Activated T-cell treated with anti-CD3 and anti-CD28 coated beads, Interleukin-2, amount 50 U/mL, for 24 hours (primary cell): ENCODE data around the gene SMARCC1.

ENCODE experiments used
- DNase-seq: peaks from one replicate; pipeline ENCODE4 v3.0.0-alpha.2; 2020
- H3K27ac Mint-ChIP-seq: 2 replicates; pipeline ENCODE4 v1.8.0; 2020; ENCODE audit warnings: mild to moderate bottlenecking, mixed read lengths
- H3K27me3 Mint-ChIP-seq: 2 replicates; pipeline ENCODE4 v1.8.0; 2020; ENCODE audit warnings: mixed read lengths
- H3K36me3 Mint-ChIP-seq: 2 replicates; pipeline ENCODE4 v1.8.0; 2020; ENCODE audit warnings: low read depth, mixed read lengths
- H3K4me1 Mint-ChIP-seq: 2 replicates; pipeline ENCODE4 v1.8.0; 2020; ENCODE audit warnings: low read depth, mixed read lengths
- H3K4me3 Mint-ChIP-seq: 2 replicates; pipeline ENCODE4 v1.8.0; 2020; ENCODE audit warnings: mild to moderate bottlenecking, moderate library complexity, mixed read lengths
- H3K9me3 Mint-ChIP-seq: 2 replicates; pipeline ENCODE4 v1.8.0; 2020; ENCODE audit warnings: mixed read lengths

SMARCC1 gene

GRCh38 chr3:47647550-47647949, 134.1 kb downstream of the SMARCC1 start:
- Mint-ChIP-seq H3K36me3 (peaks cover 82% of the 10 kb centered on the region), H3K4me3 (no peak overlapping the region), H3K4me1 (peaks cover 6% of the 10 kb centered on the region), H3K27ac (no peak overlapping the region), H3K27me3 (no peaks in the 10 kb centered on the region), H3K9me3 (no peaks in the 10 kb centered on the region)
- no peak for DNase-seq

DNA sequence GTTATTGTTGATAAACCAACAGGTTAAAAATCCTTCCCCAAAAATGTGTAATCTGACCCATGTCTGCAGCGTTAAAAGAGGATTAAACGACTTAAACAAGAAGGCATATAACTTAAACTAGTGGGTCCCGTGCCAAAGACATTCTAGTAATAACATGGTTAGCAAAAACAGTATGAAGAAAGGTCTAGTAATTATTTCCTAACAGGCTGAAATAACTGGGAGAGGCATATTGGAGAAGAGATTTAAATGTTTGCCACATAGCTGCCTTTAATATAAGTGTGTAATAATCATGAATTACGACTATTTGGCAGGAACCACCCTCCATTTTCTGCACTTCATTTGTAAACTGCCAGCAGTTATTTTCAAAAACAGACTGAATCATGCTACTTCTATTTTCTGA, 135.3 kb downstream of the SMARCC1 start:
- H3K36me3 Mint-ChIP-seq: peaks cover 80% of the 10 kb centered on the region
- no peak for DNase-seq
- H3K27ac Mint-ChIP-seq: no peak overlapping the region
- H3K27me3 Mint-ChIP-seq: no peaks in the 10 kb centered on the region
- no peaks in the 10 kb centered on the region for H3K9me3 Mint-ChIP-seq
- H3K4me1 Mint-ChIP-seq: peaks cover 6% of the 10 kb centered on the region
- no peak overlapping the region for H3K4me3 Mint-ChIP-seq

- H3K9me3 Mint-ChIP-seq: no peaks in the 10 kb centered on the region
- peaks cover 81% of the 10 kb centered on the region for H3K36me3 Mint-ChIP-seq
- no peak for DNase-seq
- H3K27me3 Mint-ChIP-seq: no peaks in the 10 kb centered on the region
- no peak overlapping the region for H3K27ac Mint-ChIP-seq
- H3K4me3 Mint-ChIP-seq: no peak overlapping the region
- H3K4me1 Mint-ChIP-seq: peaks cover 6% of the 10 kb centered on the region
Measured at GRCh38 chr3:47645551-47645950, 136.1 kb downstream of the SMARCC1 start.

DNA sequence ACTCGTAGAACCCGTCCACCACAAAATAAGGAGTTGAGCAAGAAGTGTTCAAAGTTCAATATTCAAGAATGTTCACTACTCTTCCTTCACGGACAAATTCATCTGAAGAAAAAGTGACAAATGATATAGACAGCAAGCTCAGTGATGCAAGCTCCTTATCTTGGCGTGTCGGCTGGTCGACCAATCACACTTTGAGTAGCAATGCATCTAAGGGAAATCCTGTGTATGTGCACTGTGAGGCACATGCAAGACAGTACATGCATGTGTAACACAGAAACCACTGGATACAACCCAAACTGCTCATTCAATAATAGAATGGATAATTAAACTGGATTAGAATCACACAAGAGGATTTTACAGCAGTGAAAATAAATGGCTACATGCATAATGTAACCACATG, 138.6 kb downstream of the SMARCC1 start:
- Mint-ChIP-seq H3K4me3 (no peak overlapping the region), H3K9me3 (no peaks in the 10 kb centered on the region), H3K27ac (no peak overlapping the region), H3K27me3 (no peaks in the 10 kb centered on the region), H3K4me1 (peaks cover 4% of the 10 kb centered on the region), H3K36me3 (peaks cover 76% of the 10 kb centered on the region)
- DNase-seq: no peak

DNA sequence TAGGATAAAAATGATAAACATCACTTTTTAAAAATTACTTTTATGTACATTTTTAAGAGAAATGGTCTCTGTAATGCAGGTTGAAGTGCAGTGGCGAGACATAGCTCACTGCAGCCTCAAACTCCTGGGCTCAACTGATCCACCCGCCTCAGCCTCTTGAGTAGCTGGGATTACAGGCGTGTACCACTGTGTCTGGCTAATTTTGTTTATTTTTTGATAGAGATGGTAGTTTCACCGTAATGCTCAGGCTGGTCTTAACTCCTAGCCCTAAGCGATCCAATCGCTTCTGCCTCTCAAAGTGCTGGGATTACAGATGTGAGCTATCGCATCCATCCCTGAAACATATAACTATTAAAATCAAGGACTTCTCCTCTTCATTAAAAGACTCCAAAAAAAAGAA, 140.0 kb downstream of the SMARCC1 start:
- no peaks in the 10 kb centered on the region for H3K9me3 Mint-ChIP-seq
- no peak for DNase-seq
- no peaks in the 10 kb centered on the region for H3K27me3 Mint-ChIP-seq
- H3K27ac Mint-ChIP-seq: no peak overlapping the region
- H3K36me3 Mint-ChIP-seq: peaks cover 76% of the 10 kb centered on the region
- H3K4me1 Mint-ChIP-seq: peaks cover 3% of the 10 kb centered on the region
- H3K4me3 Mint-ChIP-seq: no peak overlapping the region

DNA sequence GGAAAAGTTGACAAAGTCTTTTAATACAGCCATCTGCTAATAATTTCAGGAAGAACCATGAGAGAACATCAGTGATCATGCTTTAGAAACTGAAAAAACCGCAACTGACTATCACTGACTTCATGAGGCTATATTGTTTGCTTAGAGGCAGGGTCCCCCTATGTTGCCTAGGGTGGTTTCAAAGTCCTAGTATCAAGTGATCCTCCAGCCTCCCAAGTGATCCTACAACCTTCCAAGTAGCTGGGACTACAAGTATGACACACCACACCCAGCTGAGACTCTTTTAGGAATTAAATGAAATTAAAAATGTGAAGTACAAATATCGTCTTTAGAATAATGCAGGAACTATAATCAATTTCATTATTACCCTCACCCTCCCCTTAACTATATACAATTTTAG, 144.8 kb downstream of the SMARCC1 start:
- Mint-ChIP-seq H3K4me3 (no peak overlapping the region), H3K9me3 (no peaks in the 10 kb centered on the region), H3K36me3 (peaks cover 81% of the 10 kb centered on the region), H3K27me3 (no peaks in the 10 kb centered on the region), H3K4me1 (peaks cover 8% of the 10 kb centered on the region), H3K27ac (no peak overlapping the region)
- no peak for DNase-seq

DNA sequence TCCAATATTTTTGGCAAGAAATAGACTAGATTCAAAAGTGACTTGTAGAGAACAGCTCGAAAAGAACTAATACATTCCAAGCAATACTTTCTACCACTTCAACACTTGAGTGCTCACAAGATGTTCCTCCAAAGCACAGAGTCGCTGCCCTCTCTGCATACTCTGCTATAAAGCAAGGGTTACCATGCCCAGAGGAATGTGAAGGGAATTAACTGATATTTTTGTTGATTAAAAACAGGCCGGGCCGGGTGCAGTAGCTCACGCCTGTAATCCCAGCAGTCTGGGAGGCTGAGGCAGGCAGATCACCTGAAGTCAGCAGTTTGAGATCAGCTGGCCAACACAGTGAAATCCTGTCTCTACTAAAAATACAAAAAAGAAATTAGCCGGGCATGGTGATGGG, 145.5 kb downstream of the SMARCC1 start:
- no peaks in the 10 kb centered on the region for H3K9me3 Mint-ChIP-seq
- H3K27ac Mint-ChIP-seq: no peak overlapping the region
- DNase-seq: no peak
- no peaks in the 10 kb centered on the region for H3K27me3 Mint-ChIP-seq
- H3K36me3 Mint-ChIP-seq: peaks cover 83% of the 10 kb centered on the region
- H3K4me1 Mint-ChIP-seq: peaks cover 8% of the 10 kb centered on the region
- no peak overlapping the region for H3K4me3 Mint-ChIP-seq

DNA sequence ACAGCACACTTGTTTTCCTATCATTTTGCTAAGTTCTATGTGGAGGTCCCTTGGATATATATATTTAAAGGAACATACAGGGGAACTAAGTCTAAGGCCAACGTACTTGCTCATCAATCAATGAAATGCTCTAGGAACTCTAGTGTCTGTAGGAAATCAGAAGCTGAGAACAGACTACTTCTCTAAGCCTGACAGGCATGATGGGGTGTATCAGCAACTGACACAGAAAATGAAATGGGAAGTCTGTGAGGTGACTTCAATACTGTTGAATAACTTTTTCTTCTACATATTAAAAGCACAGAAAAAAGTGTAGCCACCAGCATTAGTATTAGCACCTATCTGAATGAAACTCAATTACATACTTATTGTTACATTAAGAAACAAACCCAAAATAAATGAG, 146.2 kb downstream of the SMARCC1 start:
- Mint-ChIP-seq H3K9me3 (no peaks in the 10 kb centered on the region), H3K4me3 (no peak overlapping the region), H3K4me1 (peaks cover 8% of the 10 kb centered on the region), H3K36me3 (peaks cover 83% of the 10 kb centered on the region), H3K27ac (peak overlapping the region; percentile 10), H3K27me3 (no peaks in the 10 kb centered on the region)
- no peak for DNase-seq

- Mint-ChIP-seq H3K9me3 (no peaks in the 10 kb centered on the region), H3K36me3 (peaks cover 84% of the 10 kb centered on the region)
Measured at GRCh38 chr3:47634996-47635395, 146.7 kb downstream of the SMARCC1 start.

GRCh38 chr3:47630810-47631209, 150.9 kb downstream of the SMARCC1 start:
- Mint-ChIP-seq H3K4me3 (no peak overlapping the region), H3K27ac (no peak overlapping the region), H3K4me1 (peaks cover 6% of the 10 kb centered on the region), H3K36me3 (peaks cover 90% of the 10 kb centered on the region), H3K27me3 (no peaks in the 10 kb centered on the region), H3K9me3 (no peaks in the 10 kb centered on the region)
- DNase-seq: no peak

More at GRCh38 chr3:47634996-47635395, 146.7 kb downstream of the SMARCC1 start:
- Mint-ChIP-seq H3K27me3 (no peaks in the 10 kb centered on the region), H3K27ac (peak overlapping the region; percentile 10), H3K4me3 (no peak overlapping the region), H3K4me1 (peaks cover 8% of the 10 kb centered on the region)
- no peak for DNase-seq

DNA sequence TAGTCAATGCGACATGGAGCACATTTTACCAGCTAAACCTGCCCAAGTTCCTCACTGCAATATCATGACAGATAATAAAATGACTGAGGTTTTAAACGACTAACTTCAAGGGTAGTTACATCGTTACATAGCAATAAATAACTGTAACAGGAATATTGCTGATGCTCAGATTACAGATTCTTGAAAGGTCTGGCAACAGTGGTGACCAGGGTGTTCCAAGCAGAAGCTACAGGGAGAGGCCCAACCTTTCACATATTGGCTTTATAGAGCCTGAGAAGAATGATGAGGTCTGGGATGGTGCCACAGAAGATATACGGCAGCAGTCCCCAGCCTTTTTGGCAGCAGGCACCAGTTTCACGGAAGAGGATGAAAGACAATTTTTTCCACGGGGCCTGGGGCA, 151.9 kb downstream of the SMARCC1 start:
- Mint-ChIP-seq H3K27ac (peak overlapping the region; percentile 38), H3K4me1 (no peaks in the 10 kb centered on the region), H3K4me3 (no peak overlapping the region), H3K27me3 (no peaks in the 10 kb centered on the region), H3K36me3 (peaks cover 89% of the 10 kb centered on the region), H3K9me3 (no peaks in the 10 kb centered on the region)
- no peak for DNase-seq

GRCh38 chr3:47628426-47628825, 153.3 kb downstream of the SMARCC1 start:
- Mint-ChIP-seq H3K36me3 (peaks cover 89% of the 10 kb centered on the region), H3K9me3 (no peaks in the 10 kb centered on the region), H3K4me1 (no peaks in the 10 kb centered on the region), H3K27me3 (no peaks in the 10 kb centered on the region), H3K27ac (peak overlapping the region; percentile 53), H3K4me3 (no peak overlapping the region)
- no peak for DNase-seq

DNA sequence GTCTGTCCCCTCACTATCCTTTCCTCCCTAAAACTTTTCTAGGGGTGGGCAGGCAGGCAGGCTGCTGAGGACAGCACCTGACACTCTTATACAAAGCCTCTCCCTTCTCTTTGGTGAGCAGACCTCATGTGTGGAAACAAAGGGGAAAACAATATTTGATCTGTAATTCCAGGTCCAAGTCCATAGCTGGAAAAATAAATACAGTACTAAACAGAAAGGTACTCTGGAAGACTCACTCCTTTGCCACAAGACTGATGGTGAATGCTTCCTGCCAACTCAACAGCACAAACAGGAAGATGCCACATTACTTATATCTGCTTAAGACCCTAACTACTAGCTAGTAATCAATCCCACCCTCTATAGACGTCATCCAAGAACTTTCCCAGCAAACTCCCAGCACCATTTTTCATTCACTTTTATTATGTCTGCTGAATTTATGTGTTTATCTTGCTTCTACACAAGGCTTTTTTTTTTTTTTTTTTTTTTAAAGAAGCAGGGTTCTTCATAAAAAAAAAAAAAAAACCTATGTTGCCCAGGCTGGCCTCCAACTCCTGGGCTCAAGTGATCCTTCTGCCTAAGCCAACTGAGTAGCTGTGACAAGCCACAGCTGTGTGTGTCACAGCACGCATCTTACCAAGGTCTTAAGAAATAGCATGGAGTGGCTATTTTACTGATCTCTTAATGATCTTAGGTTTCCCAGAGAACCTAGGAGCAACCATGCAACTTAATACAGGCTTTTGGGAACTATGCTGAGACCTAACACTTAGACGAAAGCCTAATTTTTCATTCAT, 158.8 kb downstream of the SMARCC1 start:
- Mint-ChIP-seq H3K36me3 (peaks cover 89% of the 10 kb centered on the region), H3K4me3 (no peak overlapping the region), H3K27me3 (no peaks in the 10 kb centered on the region), H3K4me1 (peaks cover under 1% of the 10 kb centered on the region), H3K27ac (peak overlapping the region; percentile 15), H3K9me3 (no peaks in the 10 kb centered on the region)
- DNase-seq: no peak

GRCh38 chr3:47617086-47618010, 164.3 kb downstream of the SMARCC1 start:
- H3K9me3 Mint-ChIP-seq: no peaks in the 10 kb centered on the region
- H3K27me3 Mint-ChIP-seq: no peaks in the 10 kb centered on the region
- H3K4me1 Mint-ChIP-seq: peaks cover 2% of the 10 kb centered on the region
- H3K36me3 Mint-ChIP-seq: peaks cover 66% of the 10 kb centered on the region
- DNase-seq: no peak
- H3K4me3 Mint-ChIP-seq: no peak overlapping the region
- no peak overlapping the region for H3K27ac Mint-ChIP-seq

DNA sequence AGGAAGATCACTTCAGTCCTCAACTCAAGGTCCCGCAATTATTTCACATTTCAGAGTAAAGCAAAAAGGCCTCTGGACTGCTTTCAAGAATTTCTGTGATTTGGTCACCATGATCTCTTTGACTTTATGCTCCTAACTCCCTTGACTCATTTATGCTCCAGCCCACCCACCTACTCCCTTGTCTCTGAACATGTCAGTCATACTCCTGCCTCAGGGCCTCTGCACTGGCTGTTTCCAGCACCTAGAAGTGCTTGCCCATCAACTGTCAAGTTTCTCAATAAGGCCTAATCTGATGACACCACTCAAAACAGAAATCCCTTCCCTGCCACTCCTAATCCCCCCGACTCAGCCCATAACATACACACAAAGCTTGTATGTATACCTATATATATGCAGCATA, 166.9 kb downstream of the SMARCC1 start:
- no peak for DNase-seq
- H3K27ac Mint-ChIP-seq: no peak overlapping the region
- H3K27me3 Mint-ChIP-seq: no peaks in the 10 kb centered on the region
- H3K4me3 Mint-ChIP-seq: no peak overlapping the region
- peaks cover 66% of the 10 kb centered on the region for H3K36me3 Mint-ChIP-seq
- H3K9me3 Mint-ChIP-seq: no peaks in the 10 kb centered on the region
- H3K4me1 Mint-ChIP-seq: peaks cover 2% of the 10 kb centered on the region
